ENCODE data around the gene ADGRL2.

The ADGRL2 gene

GRCh38 chr1:81921344-81921743 lies 120.6 kb downstream of the ADGRL2 start:
- H3K27ac ChIP-seq (ENCODE audit: low read depth, low read length): no peak overlapping the region
- TF ChIP-seq EZH2phosphoT487 (conservative IDR thresholded peaks at IDR 0.05; ENCODE audit: low read length): no peak
- TF ChIP-seq CTCF (IDR thresholded peaks at IDR 0.05; ENCODE audit: insufficient read depth, low read length, poor library complexity, severe bottlenecking): no peak

DNA sequence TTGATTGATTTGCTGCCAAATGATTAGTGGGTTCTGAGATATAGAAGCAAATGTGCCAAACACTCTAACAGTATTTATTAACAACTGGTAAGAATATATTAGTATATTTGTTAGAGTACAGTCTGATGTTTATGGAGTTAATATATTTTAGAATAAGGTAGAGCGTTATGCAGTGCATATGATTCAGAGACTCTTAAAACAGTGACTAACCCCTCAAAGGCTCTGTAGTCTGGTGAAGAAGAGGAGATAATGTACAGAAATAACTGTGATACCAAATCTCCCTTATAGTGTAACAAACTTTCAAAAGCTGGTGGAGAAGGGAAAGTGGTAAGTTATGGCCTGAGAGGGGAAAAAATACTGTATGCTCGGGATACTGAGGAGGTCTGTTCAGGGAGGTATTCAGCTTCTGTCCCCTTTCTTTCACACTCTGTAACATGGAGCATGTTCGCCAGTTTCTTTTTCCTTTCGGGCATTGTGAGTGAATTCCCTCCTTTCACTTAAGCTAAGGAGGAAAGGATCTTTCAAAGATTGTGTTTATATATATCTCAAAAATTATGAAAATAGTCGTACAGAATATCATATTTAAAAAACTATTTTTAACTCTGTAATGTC lies 121.2 kb downstream of the ADGRL2 start:
- TF ChIP-seq CTCF (IDR thresholded peaks at IDR 0.05; ENCODE audit: insufficient read depth, low read length, poor library complexity, severe bottlenecking) (no peak), EZH2phosphoT487 (conservative IDR thresholded peaks at IDR 0.05; ENCODE audit: low read length) (no peak)
- Histone ChIP-seq H3F3A (ENCODE audit: insufficient read depth) (no peaks in the 10 kb centered on the region), H2AFZ (ENCODE audit: low read depth, low read length, severe bottlenecking) (no peak overlapping the region), H3K9me3 (ENCODE audit: insufficient read depth, low read length) (no peaks in the 10 kb centered on the region), H3K79me2 (ENCODE audit: insufficient read depth, low read length) (no peaks in the 10 kb centered on the region), H3K4me2 (ENCODE audit: low read depth, low read length, poor library complexity, severe bottlenecking) (no peak overlapping the region), H3K27ac (ENCODE audit: low read depth, low read length) (no peak overlapping the region), H3K9me2 (replicated peaks; ENCODE audit: insufficient read depth, low read length) (no peaks in the 10 kb centered on the region), H3K36me3 (ENCODE audit: low read length) (no peaks in the 10 kb centered on the region), H3K27me3 (ENCODE audit: low read length) (no peaks in the 10 kb centered on the region), H4K20me1 (ENCODE audit: low read depth, low read length) (no peaks in the 10 kb centered on the region), H3K4me3 (ENCODE audit: insufficient read depth, low read length, poor library complexity, severe bottlenecking) (no peak overlapping the region), H3K9ac (ENCODE audit: low read length) (no peak overlapping the region)

More at GRCh38 chr1:81921344-81921743, 120.6 kb downstream of the ADGRL2 start:
- Histone ChIP-seq H3K36me3 (ENCODE audit: low read length) (no peaks in the 10 kb centered on the region), H3K4me3 (ENCODE audit: insufficient read depth, low read length, poor library complexity, severe bottlenecking) (no peak overlapping the region), H4K20me1 (ENCODE audit: low read depth, low read length) (no peaks in the 10 kb centered on the region), H2AFZ (ENCODE audit: low read depth, low read length, severe bottlenecking) (peak overlapping the region; percentile 81), H3K79me2 (ENCODE audit: insufficient read depth, low read length) (no peaks in the 10 kb centered on the region), H3K9me3 (ENCODE audit: insufficient read depth, low read length) (no peaks in the 10 kb centered on the region), H3K27me3 (ENCODE audit: low read length) (no peaks in the 10 kb centered on the region), H3K4me2 (ENCODE audit: low read depth, low read length, poor library complexity, severe bottlenecking) (no peak overlapping the region), H3F3A (ENCODE audit: insufficient read depth) (no peaks in the 10 kb centered on the region), H3K9me2 (replicated peaks; ENCODE audit: insufficient read depth, low read length) (no peaks in the 10 kb centered on the region), H3K9ac (ENCODE audit: low read length) (no peak overlapping the region)

DNA sequence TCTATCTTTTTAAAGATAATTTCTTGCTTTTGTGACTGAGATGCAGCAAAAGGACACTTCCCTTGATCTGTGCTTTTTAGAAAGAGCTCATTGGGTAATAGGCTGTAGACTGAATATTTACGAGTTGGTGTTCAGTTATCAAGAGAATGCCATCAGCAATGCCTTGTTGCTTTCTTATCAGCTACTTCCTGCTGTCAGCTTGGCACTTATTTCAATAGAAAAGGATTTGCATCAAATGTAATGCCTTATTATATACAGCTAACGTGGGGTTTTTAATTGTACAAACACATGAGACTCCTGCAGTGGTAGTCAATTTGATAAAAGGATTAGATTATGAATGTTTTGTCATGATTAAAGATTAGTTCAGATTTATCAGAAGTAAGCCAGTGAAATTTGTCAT lies 122.2 kb downstream of the ADGRL2 start:
- H3K27me3 ChIP-seq (ENCODE audit: low read length): no peaks in the 10 kb centered on the region
- no peaks in the 10 kb centered on the region for H3K9me2 ChIP-seq (replicated peaks; ENCODE audit: insufficient read depth, low read length)
- H3K79me2 ChIP-seq (ENCODE audit: insufficient read depth, low read length): no peaks in the 10 kb centered on the region
- no peak overlapping the region for H3K4me3 ChIP-seq (ENCODE audit: insufficient read depth, low read length, poor library complexity, severe bottlenecking)
- no peak overlapping the region for H3K4me2 ChIP-seq (ENCODE audit: low read depth, low read length, poor library complexity, severe bottlenecking)
- no peak overlapping the region for H3K9ac ChIP-seq (ENCODE audit: low read length)
- no peaks in the 10 kb centered on the region for H3F3A ChIP-seq (ENCODE audit: insufficient read depth)
- no peak overlapping the region for H2AFZ ChIP-seq (ENCODE audit: low read depth, low read length, severe bottlenecking)
- no peaks in the 10 kb centered on the region for H3K9me3 ChIP-seq (ENCODE audit: insufficient read depth, low read length)
- TF ChIP-seq EZH2phosphoT487 (conservative IDR thresholded peaks at IDR 0.05; ENCODE audit: low read length) (no peak), CTCF (IDR thresholded peaks at IDR 0.05; ENCODE audit: insufficient read depth, low read length, poor library complexity, severe bottlenecking) (no peak)
- H3K36me3 ChIP-seq (ENCODE audit: low read length): no peaks in the 10 kb centered on the region
- no peaks in the 10 kb centered on the region for H4K20me1 ChIP-seq (ENCODE audit: low read depth, low read length)
- H3K27ac ChIP-seq (ENCODE audit: low read depth, low read length): no peak overlapping the region
